Stomach (tissue), 9 donors: Measurements from ENCODE around the gene DCUN1D4. TPM values are rescaled to one million over a fixed set of nuclear protein-coding genes. Genes with fewer than 3 reads are reported as not detected.

ENCODE experiments used
- DNase-seq, 2 donors: peaks; one replicate each; pipeline versions ENCODE4 v3.0.0 to v3.0.0-alpha.2; 2013 to 2019
- H3K27ac ChIP-seq, 5 donors: fragments of 200-600 bp in 4 of 5; sonication (generic) in 4 of 5; one replicate each; pipeline ENCODE4 v1.5.1; 2013 to 2019; ENCODE audit warnings: mild to moderate bottlenecking in 1 of 5, moderate library complexity in 1 of 5
- H3K27me3 ChIP-seq, 3 donors: fragments of 200-600 bp; sonication (generic); one replicate each; pipeline ENCODE4 v1.5.1; 2017 to 2019; ENCODE audit warnings: mixed run types in 1 of 3
- H3K36me3 ChIP-seq, 4 donors: fragments of 200-600 bp; sonication (generic); 1 replicate in 3 of 4; 2 replicates in 1 of 4; pipeline ENCODE4 v1.5.1; 2016 to 2019
- H3K4me1 ChIP-seq, 4 donors: fragments of 200-600 bp; sonication (generic); one replicate each; pipeline ENCODE4 v1.5.1; 2016 to 2019
- H3K4me3 ChIP-seq, 4 donors: fragments of 200-600 bp; sonication (generic) in 3 of 4; one replicate each; pipeline ENCODE4 v1.5.1; 2016 to 2019; ENCODE audit warnings: mild to moderate bottlenecking in 1 of 4
- H3K9me3 ChIP-seq, 4 donors: fragments of 200-600 bp; sonication (generic); one replicate each; pipeline ENCODE4 v1.5.1; 2016 to 2019
- CTCF ChIP-seq, 7 experiments: fragments of 450-650 bp in 4 of 7; fragments of 200-600 bp in 3 of 7; sonication (generic) in 3 of 7; IDR thresholded peaks; one replicate each; pipeline ENCODE4 v1.5.1; 2016 to 2019; ENCODE audit warnings: antibody characterized with exemption in 7 of 7, control low read depth in 2 of 7, mild to moderate bottlenecking in 1 of 7
- EP300 ChIP-seq: sonication (generic); formaldehyde crosslinking; IDR thresholded peaks from one replicate; pipeline ENCODE4 v1.6.1; 2017; ENCODE audit warnings: antibody characterized with exemption
- POLR2A ChIP-seq, 4 donors: fragments of 450-650 bp; IDR thresholded peaks; one replicate each; pipeline ENCODE4 v1.6.1; 2016; ENCODE audit warnings: antibody characterized with exemption in 4 of 4, control low read depth in 2 of 4, mild to moderate bottlenecking in 1 of 4, moderate library complexity in 1 of 4
- POLR2AphosphoS5 ChIP-seq, 3 donors: sonication (generic); formaldehyde crosslinking; IDR thresholded peaks; one replicate each; pipeline ENCODE4 v1.6.1; 2016; ENCODE audit warnings: antibody characterized with exemption in 3 of 3
- WGBS, 5 donors: extraction: QIAGEN DNeasy Blood & Tissue Kit in 3 of 5; methylation state at CpG; one replicate each; pipeline versions ENCODE4 v1.1.5 to v1.1.7; 2013 to 2018; 5-methylcytosine and 5-hydroxymethylcytosine counted together
- intact Hi-C: fragments of 100-400 bp; cut with DNase I; formaldehyde crosslinking; loops from one replicate; pipeline ENCODE4 v1.15.1; 2023; ENCODE audit warnings: low total_unique reads
- polyA plus RNA-seq, 3 donors: library from polyadenylated mRNA; stranded (reverse); fragments of 200-250 nt; gene quantifications; one replicate each; pipeline ENCODE4 v1.2.3, GENCODE V29; 2013
- total RNA-seq, 5 donors: library from RNA; depleted of rRNA; stranded (reverse); fragments of >200 nt; gene quantifications; one replicate each; pipeline versions ENCODE4 v1.1.0 to v1.2.3, GENCODE V29; 2014 to 2016
- donor health status: healthy with polysubstance abuse.
- donor health status: Bipolar disorder and iron deficiency.
- donor health status: healthy.

Gene DCUN1D4
- total and polyA plus RNA-seq, 8 donors = 5.8 to 84.6 (median 30.0) TPM

DNA sequence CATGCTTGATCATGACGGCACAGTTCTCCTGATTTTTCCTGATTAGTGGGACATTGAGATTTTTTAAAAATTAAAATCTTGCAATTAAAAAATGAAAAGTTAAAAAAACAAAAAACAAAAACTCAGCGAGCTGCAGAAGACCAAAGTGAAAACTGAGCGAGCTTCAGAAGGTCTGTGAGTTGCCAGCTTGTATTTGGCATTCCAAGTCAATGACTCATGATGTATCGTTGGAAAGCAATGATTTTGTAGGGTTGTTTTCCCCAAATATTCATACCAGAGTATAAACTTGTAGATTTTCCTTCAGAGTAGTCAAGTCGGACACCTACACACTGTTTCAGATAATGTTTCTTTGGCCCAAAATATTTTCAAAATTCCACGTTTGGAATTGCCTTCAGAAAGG lies 100.3 kb downstream of the DCUN1D4 start:
- H3K4me3 ChIP-seq = no peak overlapping the region
- H3K27me3 ChIP-seq = no peaks in the 10 kb centered on the region
- H3K4me1 ChIP-seq = no peaks in the 10 kb centered on the region
- H3K36me3 ChIP-seq = no peaks in the 10 kb centered on the region
- peaks cover 0 to 8% (median 0%) of the 10 kb centered on the region in 4 donors for H3K9me3 ChIP-seq
- TF ChIP-seq CTCF (IDR thresholded peaks at IDR 0.05) = no peak
- TF ChIP-seq EP300 = no peak
- no peak for TF ChIP-seq POLR2A (IDR thresholded peaks at IDR 0.05)
- no peak for TF ChIP-seq POLR2AphosphoS5 (IDR thresholded peaks at IDR 0.05)
- 51 to 64% (median 55%) methylated on average over 6 of the region's 6 CpGs for WGBS, 5 donors
- intact Hi-C loops = no loop called here
- DNase-seq = no peak
- no peak overlapping the region for H3K27ac ChIP-seq

DNA sequence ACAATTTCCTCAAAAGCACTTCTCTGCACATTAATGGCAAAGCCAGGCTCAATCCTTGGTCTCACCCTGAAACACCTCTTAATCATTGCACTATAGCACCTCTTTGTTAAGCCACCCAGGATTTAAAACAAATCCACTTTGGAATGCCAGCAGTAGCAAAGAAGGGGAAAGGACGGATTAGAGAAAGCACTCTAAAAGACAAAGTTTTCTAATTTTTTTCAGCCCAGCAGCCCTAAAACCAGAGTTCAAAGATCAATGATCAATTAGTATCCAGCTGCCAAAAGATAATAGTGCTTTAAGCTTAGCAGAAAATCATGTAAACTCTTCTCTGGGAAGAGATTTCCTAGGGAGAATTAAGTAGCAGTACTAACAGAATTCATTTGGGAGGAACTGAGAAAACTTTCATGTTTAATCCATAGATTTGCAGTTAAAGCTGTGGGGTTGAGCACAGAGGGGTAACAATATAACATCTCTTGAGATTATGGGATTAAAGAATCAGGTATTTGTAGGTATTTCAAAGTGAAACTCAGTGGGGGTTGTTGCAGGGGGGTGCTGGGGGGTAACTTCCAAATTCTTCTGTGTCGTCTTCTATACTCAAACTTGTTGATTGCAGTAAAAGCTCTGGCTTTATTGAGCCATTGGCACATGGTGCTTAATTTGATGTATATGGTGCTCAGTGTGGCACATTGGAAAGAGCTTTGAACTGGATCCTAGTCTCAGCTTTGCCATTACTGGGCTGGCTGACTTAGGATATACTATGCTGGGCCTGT lies 115.4 kb downstream of the DCUN1D4 start:
- H3K27ac ChIP-seq = no peak overlapping the region
- H3K36me3 ChIP-seq = no peaks in the 10 kb centered on the region
- H3K27me3 ChIP-seq = no peaks in the 10 kb centered on the region
- no peaks in the 10 kb centered on the region for H3K4me1 ChIP-seq
- TF ChIP-seq CTCF (IDR thresholded peaks at IDR 0.05) = no peak
- no peak for TF ChIP-seq POLR2AphosphoS5 (IDR thresholded peaks at IDR 0.05)
- TF ChIP-seq EP300 = no peak
- TF ChIP-seq POLR2A (IDR thresholded peaks at IDR 0.05) = no peak
- intact Hi-C loops = no loop called here
- no peak overlapping the region for H3K4me3 ChIP-seq
- peaks cover 0 to under 1% (median 0%) of the 10 kb centered on the region in 4 donors for H3K9me3 ChIP-seq
- DNase-seq = no peak
- 65 to 81% (median 79%) methylated on average over 2 of the region's 2 CpGs for WGBS, 5 donors

- Histone ChIP-seq H3K4me3 (no peak overlapping the region), H3K4me1 (no peaks in the 10 kb centered on the region), H3K36me3 (no peaks in the 10 kb centered on the region), H3K9me3 (no peaks in the 10 kb centered on the region), H3K27me3 (no peaks in the 10 kb centered on the region), H3K27ac (no peak overlapping the region)
- 45 to 57% (median 54%) methylated on average over 4 of the region's 4 CpGs for WGBS, 5 donors
- TF ChIP-seq EP300 = no peak
- TF ChIP-seq CTCF (IDR thresholded peaks at IDR 0.05) = no peak
- TF ChIP-seq POLR2A (IDR thresholded peaks at IDR 0.05) = no peak
- no peak for TF ChIP-seq POLR2AphosphoS5 (IDR thresholded peaks at IDR 0.05)
- intact Hi-C loops = no loop called here
- no peak for DNase-seq
These were observed 117.5 kb downstream of the DCUN1D4 start for GRCh38 chr4:51960486-51960885.

DNA sequence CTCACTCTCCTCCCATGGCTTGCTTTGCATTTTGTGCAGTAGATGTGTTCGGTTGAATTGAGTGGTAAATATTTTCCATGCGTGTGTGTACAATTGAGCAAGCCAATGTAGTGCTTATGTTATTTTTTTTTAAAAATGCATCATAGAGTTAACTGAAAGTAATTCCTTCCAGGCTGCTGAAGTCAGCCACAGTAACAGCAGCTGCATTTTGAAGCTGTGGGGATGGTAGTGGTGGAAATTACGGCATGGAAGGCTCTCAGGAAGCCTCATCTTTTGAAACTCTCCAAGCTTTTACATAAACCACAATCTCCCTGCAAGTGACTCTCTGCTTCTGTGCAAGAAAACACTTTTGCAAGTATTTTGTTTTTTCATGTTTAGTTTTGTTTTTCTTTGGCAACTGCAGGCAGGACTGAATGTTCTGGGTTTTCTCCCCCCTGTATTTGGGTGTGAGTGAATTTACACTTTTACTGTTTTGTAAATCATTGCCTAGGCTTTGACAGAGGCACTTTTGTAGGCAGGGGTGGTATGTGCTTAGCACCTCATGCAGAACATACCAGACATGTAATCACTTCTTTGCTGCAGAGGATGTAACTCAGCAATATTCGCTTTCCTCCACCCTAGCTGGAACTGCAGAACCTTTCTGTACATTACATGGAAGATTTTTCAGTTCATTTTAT lies 121.0 kb downstream of the DCUN1D4 start:
- H3K36me3 ChIP-seq = no peaks in the 10 kb centered on the region
- H3K27me3 ChIP-seq = no peaks in the 10 kb centered on the region
- H3K9me3 ChIP-seq = no peaks in the 10 kb centered on the region
- no peak overlapping the region for H3K27ac ChIP-seq
- intact Hi-C loops = no loop called here
- H3K4me1 ChIP-seq = no peaks in the 10 kb centered on the region
- DNase-seq = peak in 1 of 2 donors; percentile 10
- WGBS, 5 donors = 64 to 73% (median 68%) methylated on average over 4 of the region's 4 CpGs
- H3K4me3 ChIP-seq = no peak overlapping the region
- TF ChIP-seq EP300 (no peak), POLR2A (IDR thresholded peaks at IDR 0.05) (no peak), CTCF (IDR thresholded peaks at IDR 0.05) (no peak), POLR2AphosphoS5 (IDR thresholded peaks at IDR 0.05) (no peak)
